ENCODE measurements around the gene TCTN3.
"Not testable (repeated sequence)": the region's sequence is repeated elsewhere in the genome, so short reads cannot be mapped to it uniquely, and the experiment has no call there.

Gene TCTN3

GRCh38 chr10:95635319-95635733 is 58.4 kb downstream of the TCTN3 start:
- no peak for DNase-seq

- DNase-seq: no peak
Observed at GRCh38 chr10:95628786-95629185, 64.9 kb downstream of the TCTN3 start.

- DNase-seq: no peak
Observed at GRCh38 chr10:95626500-95626899, 67.2 kb downstream of the TCTN3 start.

- not testable (repeated sequence) for DNase-seq
Observed at GRCh38 chr10:95620415-95620814, 73.3 kb downstream of the TCTN3 start.

GRCh38 chr10:95618101-95618500 is 75.6 kb downstream of the TCTN3 start:
- DNase-seq: no peak

- DNase-seq: no peak
Observed at GRCh38 chr10:95616446-95616845, 77.3 kb downstream of the TCTN3 start.

Measured in nucleus accumbens (tissue), 56 donors.